Measurements from ENCODE around the gene HIGD2A. TPM values are rescaled to one million over a fixed set of nuclear protein-coding genes. Genes with fewer than 3 reads are reported as not detected.
A peak's percentile ranks its signal among the peaks of the same experiment; 100 is the strongest.

The HIGD2A gene
- total and polyA plus RNA-seq, 2 of the 13 experiments (the other 11 are each of a cell fraction or from before 2014, with no cell fraction given) = 89.2 to 146 TPM

- TF ChIP-seq ZBTB34 (CRISPR knock-in tag; IDR thresholded peaks at IDR 0.05) = no peak
- TF ChIP-seq ZNF607 (CRISPR knock-in tag; IDR thresholded peaks at IDR 0.05; ENCODE audit: borderline replicate concordance) = 0 out of 2 replicates have a peak, but pooled peaks have one; percentile 33
- no peak for TF ChIP-seq POGZ (CRISPR knock-in tag; IDR thresholded peaks at IDR 0.05)
- TF ChIP-seq ZNF24 (IDR thresholded peaks at IDR 0.05) = peak; percentile 45; the same call in 1 of the 2 replicates
- TF ChIP-seq ASH2L (IDR thresholded peaks at IDR 0.05; ENCODE audit: insufficient read length, low read depth, low read length) = peak; percentile 38
- TF ChIP-seq CENPBD1 (CRISPR knock-in tag; IDR thresholded peaks at IDR 0.05; ENCODE audit: borderline replicate concordance, low read depth) = no peak
- no peak for TF ChIP-seq NCOA1 (CRISPR knock-in tag; IDR thresholded peaks at IDR 0.05)
- no peak for TF ChIP-seq TBX3 (IDR thresholded peaks at IDR 0.05; ENCODE audit: borderline replicate concordance)
- TF ChIP-seq, protein P1, sequence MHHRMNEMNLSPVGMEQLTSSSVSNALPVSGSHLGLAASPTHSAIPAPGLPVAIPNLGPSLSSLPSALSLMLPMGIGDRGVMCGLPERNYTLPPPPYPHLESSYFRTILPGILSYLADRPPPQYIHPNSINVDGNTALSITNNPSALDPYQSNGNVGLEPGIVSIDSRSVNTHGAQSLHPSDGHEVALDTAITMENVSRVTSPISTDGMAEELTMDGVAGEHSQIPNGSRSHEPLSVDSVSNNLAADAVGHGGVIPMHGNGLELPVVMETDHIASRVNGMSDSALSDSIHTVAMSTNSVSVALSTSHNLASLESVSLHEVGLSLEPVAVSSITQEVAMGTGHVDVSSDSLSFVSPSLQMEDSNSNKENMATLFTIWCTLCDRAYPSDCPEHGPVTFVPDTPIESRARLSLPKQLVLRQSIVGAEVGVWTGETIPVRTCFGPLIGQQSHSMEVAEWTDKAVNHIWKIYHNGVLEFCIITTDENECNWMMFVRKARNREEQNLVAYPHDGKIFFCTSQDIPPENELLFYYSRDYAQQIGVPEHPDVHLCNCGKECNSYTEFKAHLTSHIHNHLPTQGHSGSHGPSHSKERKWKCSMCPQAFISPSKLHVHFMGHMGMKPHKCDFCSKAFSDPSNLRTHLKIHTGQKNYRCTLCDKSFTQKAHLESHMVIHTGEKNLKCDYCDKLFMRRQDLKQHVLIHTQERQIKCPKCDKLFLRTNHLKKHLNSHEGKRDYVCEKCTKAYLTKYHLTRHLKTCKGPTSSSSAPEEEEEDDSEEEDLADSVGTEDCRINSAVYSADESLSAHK (CRISPR knock-in tag; IDR thresholded peaks at IDR 0.05; ENCODE audit: borderline replicate concordance) = no peak
- TF ChIP-seq RERE (CRISPR knock-in tag; IDR thresholded peaks at IDR 0.05; ENCODE audit: low read depth) = no peak
- no peak for TF ChIP-seq POLR2AphosphoS5 (IDR thresholded peaks at IDR 0.05; ENCODE audit: low read depth, low read length)
- TF ChIP-seq ATF1 (CRISPR knock-in tag; IDR thresholded peaks at IDR 0.05) = no peak
- TF ChIP-seq ZNF589 (CRISPR knock-in tag; conservative IDR thresholded peaks at IDR 0.05) = no peak
- no peak for TF ChIP-seq ZNF225 (CRISPR knock-in tag; IDR thresholded peaks at IDR 0.05)
- TF ChIP-seq ZNF441 (CRISPR knock-in tag; IDR thresholded peaks at IDR 0.05; ENCODE audit: borderline replicate concordance) = peak; percentile 65; the same call in 1 of the 2 replicates
- TF ChIP-seq SRSF4 (IDR thresholded peaks at IDR 0.05; ENCODE audit: low read depth, low read length, poor library complexity, severe bottlenecking) = no peak
- TF ChIP-seq ZNF256 (CRISPR knock-in tag; conservative IDR thresholded peaks at IDR 0.05) = no peak
- no peak for TF ChIP-seq HOXA9 (CRISPR knock-in tag; IDR thresholded peaks at IDR 0.05; ENCODE audit: borderline replicate concordance)
Measured at GRCh38 chr5:176438959-176439757, 50.6 kb downstream of the HIGD2A start (continued).

Measured in HepG2 (cell line).